ENCODE measurements around the gene SUSD6.

SUSD6 gene

DNA sequence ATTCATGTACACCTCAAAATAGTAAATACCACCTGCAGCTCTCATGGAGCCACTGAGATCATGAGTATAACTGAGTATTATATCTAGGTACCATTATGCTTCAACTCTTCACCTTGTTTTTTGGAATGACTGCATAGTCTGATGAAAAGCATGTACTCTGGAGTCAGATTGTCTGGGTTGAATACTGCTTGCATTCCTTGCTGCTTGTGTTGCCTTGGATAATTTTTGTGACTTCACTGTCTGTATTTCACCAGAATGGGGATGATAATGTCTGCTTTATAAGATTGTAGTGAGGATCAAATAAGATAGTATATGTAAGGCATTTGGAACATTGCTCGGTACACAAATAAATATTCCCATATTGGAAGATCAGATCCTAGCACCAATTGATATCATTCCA, 54.2 kb downstream of the SUSD6 start:
- Mint-ChIP-seq H3K4me3 (no peak overlapping the region), H3K27me3 (no peaks in the 10 kb centered on the region), H3K9me3 (peaks cover 0 to 4% of the 10 kb centered on the region in 2 donors), H3K27ac (no peak overlapping the region), H3K4me1 (peaks cover 97% of the 10 kb centered on the region)
- ATAC-seq = no peak
- DNase-seq = no peak

DNA sequence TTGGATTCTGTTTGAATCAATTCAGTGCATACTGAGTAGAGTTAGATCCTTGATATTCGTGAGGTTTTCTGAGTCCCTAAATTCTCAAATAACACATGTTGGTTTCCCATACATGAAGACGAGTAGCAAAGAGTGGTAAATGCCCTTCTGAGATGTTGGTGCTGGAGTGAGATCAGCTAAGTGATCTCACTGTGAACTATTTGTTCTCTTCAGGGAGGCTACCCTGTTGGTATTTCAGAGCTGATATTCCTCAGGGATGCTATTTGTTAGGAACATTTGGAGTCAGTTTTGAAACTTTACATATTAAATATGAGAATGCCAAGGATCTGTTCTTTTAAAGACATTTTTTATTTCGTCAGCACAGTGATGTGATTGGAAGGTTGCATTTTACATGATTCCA, 54.7 kb downstream of the SUSD6 start:
- Mint-ChIP-seq H3K4me3 (no peak overlapping the region), H3K9me3 (peaks cover 0 to 4% of the 10 kb centered on the region in 2 donors), H3K27ac (no peak overlapping the region), H3K27me3 (no peaks in the 10 kb centered on the region), H3K4me1 (peaks cover 97% of the 10 kb centered on the region)
- no peak for ATAC-seq
- no peak for DNase-seq

DNA sequence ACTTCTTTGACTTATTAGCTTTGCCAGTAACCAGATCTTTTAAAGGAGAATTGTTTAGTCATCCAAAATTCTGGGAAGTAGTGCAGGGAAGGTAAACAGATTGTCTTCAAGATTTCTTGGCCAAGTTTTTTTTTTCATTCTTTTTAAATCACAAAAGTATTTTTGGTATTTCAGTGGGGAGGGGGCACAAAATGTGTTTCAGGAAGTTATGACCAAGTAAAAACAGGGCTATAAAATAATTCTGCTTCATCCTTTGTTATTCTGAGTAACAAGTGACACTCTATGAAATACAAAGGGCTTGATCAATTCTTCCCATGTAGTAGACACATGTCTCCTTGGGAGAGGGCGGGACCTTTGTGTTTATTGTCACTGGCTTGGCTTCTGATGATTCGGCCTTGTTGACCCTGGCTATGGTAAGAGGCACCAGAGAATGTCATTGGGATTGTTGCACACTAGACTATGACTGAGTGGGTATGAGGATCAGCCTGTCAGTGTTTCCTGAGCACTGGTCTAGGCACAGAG, 55.4 kb downstream of the SUSD6 start:
- ATAC-seq (no peak), DNase-seq (no peak)
- Mint-ChIP-seq H3K27me3 (no peaks in the 10 kb centered on the region), H3K4me1 (peaks cover 97% of the 10 kb centered on the region), H3K27ac (no peak overlapping the region), H3K4me3 (no peak overlapping the region), H3K9me3 (peaks cover 0 to 4% of the 10 kb centered on the region in 2 donors)

- Mint-ChIP-seq H3K27ac (peak overlapping the region; percentile 59 to 84), H3K9me3 (peaks cover 0 to 4% of the 10 kb centered on the region in 2 donors), H3K4me1 (peaks cover 97% of the 10 kb centered on the region), H3K4me3 (peak overlapping the region; percentile 42 to 57), H3K27me3 (no peaks in the 10 kb centered on the region)
- no peak for ATAC-seq
- no peak for DNase-seq
Measured at GRCh38 chr14:69667938-69668335, 56.5 kb downstream of the SUSD6 start.

DNA sequence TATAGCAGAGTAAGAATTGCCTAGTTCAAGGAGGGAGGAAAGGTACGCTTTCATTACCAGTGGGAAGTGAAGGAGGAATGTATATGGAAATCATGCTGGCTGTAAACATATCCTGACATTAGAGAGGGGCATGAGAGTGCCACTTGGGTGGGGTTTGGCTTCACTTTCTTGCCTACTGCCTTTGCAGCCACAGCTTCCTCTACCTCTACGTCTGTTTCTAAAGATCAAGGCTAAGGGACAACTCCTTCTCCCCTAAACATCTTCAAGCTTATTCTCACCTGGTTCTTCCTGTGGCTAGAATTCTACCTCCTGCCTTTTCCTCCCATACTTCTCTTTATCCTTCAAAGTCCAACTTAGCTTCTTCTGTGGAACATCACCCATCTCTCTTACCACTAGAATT, 58.0 kb downstream of the SUSD6 start:
- H3K4me3 Mint-ChIP-seq = no peak overlapping the region

GRCh38 chr14:69670093-69670492, 58.7 kb downstream of the SUSD6 start:
- peaks cover 0 to 4% of the 10 kb centered on the region in 2 donors for H3K9me3 Mint-ChIP-seq
- DNase-seq = no peak
- no peak for ATAC-seq
- H3K4me3 Mint-ChIP-seq = no peak overlapping the region
- no peak overlapping the region for H3K27ac Mint-ChIP-seq
- H3K4me1 Mint-ChIP-seq = peaks cover 97% of the 10 kb centered on the region
- no peaks in the 10 kb centered on the region for H3K27me3 Mint-ChIP-seq

More for the DNA sequence above, 58.0 kb downstream of the SUSD6 start:
- Mint-ChIP-seq H3K27ac (peak overlapping the region; percentile 22 to 45), H3K9me3 (peaks cover 0 to 4% of the 10 kb centered on the region in 2 donors), H3K4me1 (peaks cover 97% of the 10 kb centered on the region), H3K27me3 (no peaks in the 10 kb centered on the region)
- ATAC-seq (no peak), DNase-seq (no peak)

DNA sequence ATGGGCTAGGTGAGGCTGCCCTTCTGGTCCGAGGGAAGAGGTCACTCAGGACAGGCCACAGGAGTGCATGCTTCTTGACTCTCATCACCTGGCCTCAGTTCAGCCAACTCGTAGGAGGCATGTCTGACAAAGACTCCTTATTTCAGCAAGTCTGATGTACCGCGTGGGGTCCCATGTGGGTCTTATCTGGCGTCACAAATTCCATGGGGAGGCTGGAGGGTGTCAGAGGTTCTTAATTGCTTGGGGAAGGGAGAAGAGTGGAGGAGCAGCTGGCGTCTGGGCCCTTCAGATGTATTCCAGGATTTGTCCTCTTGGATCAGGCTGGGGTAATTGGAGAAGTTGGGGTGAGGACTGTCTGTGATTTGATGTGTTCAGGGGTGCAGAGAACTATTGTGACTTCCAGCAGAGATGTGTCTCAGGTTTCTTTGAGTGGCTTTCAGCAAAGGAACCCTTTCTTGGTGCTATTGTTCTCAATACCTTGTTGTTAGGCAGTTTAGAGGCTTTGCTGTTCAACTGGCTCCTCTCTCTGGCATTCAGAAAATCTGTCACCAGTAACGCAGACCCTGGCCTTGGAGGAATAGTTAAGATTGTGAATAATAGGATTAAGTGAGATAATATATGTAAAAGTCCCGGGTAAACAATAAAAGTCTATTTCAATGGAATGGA, 60.1 kb downstream of the SUSD6 start:
- peaks cover 98% of the 10 kb centered on the region for H3K4me1 Mint-ChIP-seq
- H3K4me3 Mint-ChIP-seq = no peak overlapping the region
- DNase-seq (no peak), ATAC-seq (no peak)
- H3K27me3 Mint-ChIP-seq = no peaks in the 10 kb centered on the region
- peaks cover 0 to 4% of the 10 kb centered on the region in 2 donors for H3K9me3 Mint-ChIP-seq
- no peak overlapping the region for H3K27ac Mint-ChIP-seq

GRCh38 chr14:69672356-69672755, 61.0 kb downstream of the SUSD6 start:
- DNase-seq (no peak), ATAC-seq (no peak)
- no peak overlapping the region for H3K4me3 Mint-ChIP-seq
- H3K9me3 Mint-ChIP-seq = peaks cover 0 to 4% of the 10 kb centered on the region in 2 donors
- peak overlapping the region in 1 of 2 donors; percentile 66 for H3K27ac Mint-ChIP-seq
- H3K27me3 Mint-ChIP-seq = no peaks in the 10 kb centered on the region
- peaks cover 97% of the 10 kb centered on the region for H3K4me1 Mint-ChIP-seq

DNA sequence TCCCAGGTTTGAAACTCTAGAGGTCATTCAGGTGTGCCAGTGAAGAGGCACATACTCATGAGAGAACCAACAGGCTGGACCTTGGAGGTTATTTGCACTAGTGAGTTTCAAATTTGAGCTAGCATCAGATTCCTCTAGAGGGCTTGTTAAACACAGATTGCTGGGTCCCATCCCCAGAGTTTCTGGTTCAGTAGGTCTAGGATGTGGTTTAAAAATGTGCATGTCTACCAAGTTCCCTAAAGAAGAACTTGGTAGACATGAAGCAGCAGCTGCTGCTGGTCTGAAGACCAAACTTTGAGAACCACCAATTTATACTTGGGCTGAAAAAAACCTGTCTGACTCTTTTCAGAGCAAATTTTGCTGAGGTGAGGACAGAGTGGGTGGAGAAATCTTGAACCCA, 61.7 kb downstream of the SUSD6 start:
- no peak for DNase-seq
- no peaks in the 10 kb centered on the region for H3K9me3 Mint-ChIP-seq

GRCh38 chr14:69673578-69674305, 62.3 kb downstream of the SUSD6 start:
- no peak for DNase-seq
- Mint-ChIP-seq H3K9me3 (no peaks in the 10 kb centered on the region), H3K27me3 (no peaks in the 10 kb centered on the region), H3K27ac (no peak overlapping the region), H3K4me1 (peaks cover 83% of the 10 kb centered on the region), H3K4me3 (peak overlapping the region; percentile 40 to 80)
- no peak for ATAC-seq

More for the DNA sequence above, 61.7 kb downstream of the SUSD6 start:
- H3K4me3 Mint-ChIP-seq = peak overlapping the region; percentile 21 to 40
- no peak for ATAC-seq
- no peaks in the 10 kb centered on the region for H3K27me3 Mint-ChIP-seq
- peaks cover 89% of the 10 kb centered on the region for H3K4me1 Mint-ChIP-seq
- peak overlapping the region in 1 of 2 donors; percentile 28 for H3K27ac Mint-ChIP-seq

- H3K9me3 Mint-ChIP-seq = no peaks in the 10 kb centered on the region
- peaks cover 73% of the 10 kb centered on the region for H3K4me1 Mint-ChIP-seq
- ATAC-seq = no peak
- H3K27me3 Mint-ChIP-seq = no peaks in the 10 kb centered on the region
- DNase-seq = no peak
- peak overlapping the region; percentile 64 to 98 for H3K27ac Mint-ChIP-seq
- H3K4me3 Mint-ChIP-seq = peak overlapping the region; percentile 46 to 80
Measured at GRCh38 chr14:69674546-69675244, 63.3 kb downstream of the SUSD6 start.

DNA sequence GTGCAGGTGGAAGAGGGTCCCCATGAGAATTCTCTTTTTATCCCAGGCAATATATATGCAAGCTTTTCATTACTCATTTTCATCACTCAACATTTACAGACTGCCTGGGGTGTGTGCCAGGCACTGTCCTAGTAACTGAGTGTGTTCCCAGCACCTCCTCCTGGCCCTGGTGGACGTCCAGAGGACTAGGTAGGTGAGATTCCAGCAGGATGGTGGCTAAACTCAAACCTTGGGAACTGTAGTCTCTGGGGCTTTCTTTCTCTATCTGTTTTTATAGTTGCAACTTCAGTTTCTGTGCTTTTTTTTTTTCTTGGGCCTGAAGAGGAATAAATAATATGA, 63.8 kb downstream of the SUSD6 start:
- peaks cover 70% of the 10 kb centered on the region for H3K4me1 Mint-ChIP-seq
- DNase-seq (no peak), ATAC-seq (no peak)
- H3K9me3 Mint-ChIP-seq = no peaks in the 10 kb centered on the region
- H3K27me3 Mint-ChIP-seq = no peaks in the 10 kb centered on the region
- peak overlapping the region; percentile 46 to 80 for H3K4me3 Mint-ChIP-seq
- H3K27ac Mint-ChIP-seq = peak overlapping the region; percentile 64 to 98

- no peaks in the 10 kb centered on the region for H3K27me3 Mint-ChIP-seq
- H3K27ac Mint-ChIP-seq = peak overlapping the region; percentile 79 to 98
- DNase-seq (peak; percentile 56 to 66), ATAC-seq (peak; percentile 96)
- H3K4me1 Mint-ChIP-seq = peaks cover 72% of the 10 kb centered on the region
- H3K4me3 Mint-ChIP-seq = peak overlapping the region; percentile 53 to 80
- H3K9me3 Mint-ChIP-seq = no peaks in the 10 kb centered on the region
Measured at GRCh38 chr14:69675877-69676416, 64.6 kb downstream of the SUSD6 start.

DNA sequence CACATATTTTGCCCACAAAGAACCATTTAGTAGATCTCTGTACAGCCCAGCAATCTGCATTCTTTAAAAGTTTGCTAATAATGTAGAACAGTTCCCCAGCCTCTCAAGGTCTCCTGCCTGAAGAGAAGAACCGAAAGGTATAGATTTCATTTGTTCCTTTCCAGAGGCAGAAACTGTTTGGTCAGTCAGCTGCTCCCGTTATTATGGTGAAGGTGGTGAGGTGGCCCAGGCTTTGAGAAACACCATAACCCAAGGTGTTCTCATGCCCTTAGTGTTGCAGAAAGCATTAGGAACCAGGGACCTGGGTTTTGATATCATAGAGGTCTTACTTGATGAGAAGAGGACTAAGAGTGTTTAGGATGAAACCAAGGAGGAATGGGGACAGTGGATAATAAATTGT, 65.3 kb downstream of the SUSD6 start:
- Mint-ChIP-seq H3K9me3 (no peaks in the 10 kb centered on the region), H3K4me3 (peak overlapping the region in 1 of 2 donors; percentile 28), H3K27ac (peak overlapping the region; percentile 79 to 98), H3K27me3 (no peaks in the 10 kb centered on the region), H3K4me1 (peaks cover 72% of the 10 kb centered on the region)
- DNase-seq = no peak
- ATAC-seq = no peak

DNA sequence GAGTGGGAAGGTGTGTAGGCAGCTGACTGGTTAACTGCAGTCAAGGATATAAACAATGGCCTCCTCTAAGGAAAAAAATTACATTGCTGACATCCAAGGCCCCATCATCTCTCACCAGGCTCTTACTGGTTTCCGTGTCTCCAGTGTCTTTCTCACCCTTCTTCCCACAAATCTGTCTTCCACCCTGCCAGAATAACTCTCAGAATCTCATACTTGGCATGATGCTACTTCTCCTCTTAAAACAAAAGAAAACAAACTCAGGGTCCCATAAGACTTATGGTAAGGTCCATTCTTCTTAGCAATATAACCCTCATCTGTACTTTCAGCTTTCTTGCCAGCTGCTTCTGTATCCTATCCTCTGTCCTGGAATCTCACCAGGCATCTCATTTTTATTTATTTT, 68.9 kb downstream of the SUSD6 start:
- Mint-ChIP-seq H3K27me3 (no peaks in the 10 kb centered on the region), H3K4me1 (peaks cover 72% of the 10 kb centered on the region), H3K4me3 (no peak overlapping the region), H3K27ac (no peak overlapping the region), H3K9me3 (peaks cover 0 to 4% of the 10 kb centered on the region in 2 donors)
- ATAC-seq (no peak), DNase-seq (no peak)
